GM23248 (cell line): ENCODE data around the gene RAD51B.

Experiments used
- EZH2 ChIP-seq: fragments of 200-600 bp; sonication (generic); IDR thresholded peaks from 2 replicates; pipeline ENCODE4 v1.6.1; 2018; ENCODE audit warnings: antibody characterized with exemption, mild to moderate bottlenecking; ENCODE audit not compliant: insufficient read depth, poor library complexity, severe bottlenecking
- EZH2phosphoT487 ChIP-seq: fragments of 200-600 bp; sonication (generic); IDR thresholded peaks from 2 replicates; pipeline ENCODE4 v1.6.1; 2018; ENCODE audit warnings: antibody characterized with exemption, moderate library complexity, mild to moderate bottlenecking, low read depth; ENCODE audit not compliant: insufficient read depth

DNA sequence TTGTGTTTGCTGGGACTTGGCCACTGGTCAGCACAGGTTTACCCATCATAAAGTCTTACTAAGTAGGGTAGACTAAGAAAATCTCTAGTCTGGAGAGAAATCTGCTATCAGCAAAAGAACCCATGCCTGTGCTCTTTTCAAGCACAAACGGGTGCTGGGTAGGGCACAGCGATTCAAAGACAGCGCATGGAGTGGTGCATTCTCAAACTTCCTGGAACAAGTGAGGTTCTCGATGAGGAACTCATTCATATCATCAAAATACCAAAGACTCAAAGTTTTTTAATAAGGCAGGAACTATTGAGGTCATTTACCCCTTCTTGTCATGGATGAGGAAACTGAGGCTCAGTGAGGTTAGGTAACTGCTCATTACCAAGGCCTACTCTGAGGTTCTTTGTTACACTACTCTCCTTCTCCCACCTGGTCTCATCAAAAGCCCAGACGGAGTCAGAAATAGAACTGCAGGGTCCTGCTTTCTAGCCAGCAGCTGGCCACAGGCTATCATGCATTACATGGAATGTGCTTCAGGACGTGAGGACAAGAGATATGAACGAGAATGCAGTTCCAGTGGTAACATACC lies 583.0 kb downstream of the RAD51B start:
- no peak for TF ChIP-seq EZH2
- TF ChIP-seq EZH2phosphoT487 = no peak
